NCI-H146 treated with DMSO at 0.1 percent for 48 hours (cell line): Measurements from ENCODE around the gene ARHGDIG.
"Not testable (repeated sequence)": the region's sequence is repeated elsewhere in the genome, so short reads cannot be mapped to it uniquely, and the experiment has no call there.

Source experiments
- DNase-seq: peaks from one replicate; lab custom pipeline; 2025; ENCODE audit not compliant: unreplicated experiment; lab: John Stamatoyannopoulos, UW

The ARHGDIG gene

DNA sequence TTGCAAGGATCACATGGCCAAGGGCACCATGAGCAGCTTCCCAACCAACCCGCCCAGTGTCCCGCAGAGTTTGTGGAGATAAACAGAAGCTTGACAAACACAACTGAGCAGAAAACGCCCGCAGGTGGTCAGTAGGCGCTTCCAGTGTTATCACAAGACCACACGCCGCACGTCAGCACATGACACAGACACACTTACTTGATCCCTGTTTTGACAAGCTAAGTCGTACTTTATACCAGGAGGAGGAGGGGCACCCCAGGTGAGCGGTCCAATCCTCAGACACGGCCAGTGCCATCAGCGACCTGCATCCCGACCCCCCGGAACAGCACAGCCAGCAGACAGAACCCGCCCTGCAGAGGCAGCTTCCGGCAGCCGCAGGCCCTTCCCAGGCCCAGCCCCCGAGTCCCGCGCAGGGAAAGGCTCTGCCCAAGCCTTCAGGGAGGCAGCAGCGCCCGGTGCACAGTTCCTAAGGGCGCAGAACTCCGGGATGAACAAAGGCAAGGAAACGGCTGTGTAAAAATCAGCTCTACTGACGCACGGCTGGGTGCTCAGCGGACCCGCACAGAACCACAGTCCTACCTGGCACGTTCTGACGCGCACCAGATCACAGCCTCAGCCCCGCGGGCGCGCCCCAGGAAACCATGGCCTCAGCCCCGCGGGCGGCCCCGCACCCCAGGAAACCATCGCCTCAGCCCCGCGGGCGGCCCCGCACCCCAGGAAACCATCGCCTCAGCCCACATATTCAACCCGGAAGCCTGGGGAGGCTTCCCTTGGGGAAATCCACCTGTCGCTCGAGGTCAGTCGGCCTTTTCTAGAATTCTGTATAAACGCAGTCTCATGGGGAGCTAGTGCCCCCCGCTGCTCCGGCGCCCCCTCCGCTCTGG is 44.3 kb downstream of the ARHGDIG start:
- DNase-seq: peak; percentile 69

DNA sequence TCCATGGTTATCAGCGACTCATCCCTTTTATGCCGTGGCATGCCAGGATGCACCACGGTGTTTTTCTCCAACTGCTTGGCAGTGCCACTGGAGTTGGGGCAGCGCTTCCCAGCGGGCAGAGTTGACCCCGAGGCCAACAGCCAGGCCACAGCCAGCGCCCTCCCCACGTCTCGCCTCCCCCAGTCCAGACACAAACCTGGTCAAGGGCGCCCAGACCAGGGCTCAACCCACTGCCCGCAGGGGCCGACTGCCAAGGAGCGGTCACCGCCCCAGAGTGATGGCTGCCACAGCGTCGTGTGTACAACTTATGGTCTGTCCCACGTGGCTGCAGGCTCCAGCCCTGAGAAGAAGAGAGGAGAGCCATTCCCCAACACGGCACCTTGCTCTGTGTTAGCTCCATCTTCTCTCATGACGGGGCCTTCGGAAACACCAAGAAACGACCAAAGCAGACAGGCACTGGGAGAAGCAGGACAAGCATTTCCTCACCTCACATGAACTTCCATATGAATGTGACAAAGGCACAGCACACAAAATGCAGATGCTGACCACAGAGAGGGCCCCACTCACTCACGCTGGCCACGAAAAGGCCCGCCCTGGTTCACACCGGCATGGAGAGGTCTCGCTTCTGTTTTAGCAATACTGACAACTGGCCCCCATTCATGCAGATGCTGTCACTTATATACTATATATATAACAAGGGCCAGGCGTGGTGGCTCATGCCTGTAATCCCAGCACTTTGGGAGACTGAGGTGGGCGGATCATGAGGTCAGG is 45.2 kb downstream of the ARHGDIG start:
- DNase-seq: no peak

DNA sequence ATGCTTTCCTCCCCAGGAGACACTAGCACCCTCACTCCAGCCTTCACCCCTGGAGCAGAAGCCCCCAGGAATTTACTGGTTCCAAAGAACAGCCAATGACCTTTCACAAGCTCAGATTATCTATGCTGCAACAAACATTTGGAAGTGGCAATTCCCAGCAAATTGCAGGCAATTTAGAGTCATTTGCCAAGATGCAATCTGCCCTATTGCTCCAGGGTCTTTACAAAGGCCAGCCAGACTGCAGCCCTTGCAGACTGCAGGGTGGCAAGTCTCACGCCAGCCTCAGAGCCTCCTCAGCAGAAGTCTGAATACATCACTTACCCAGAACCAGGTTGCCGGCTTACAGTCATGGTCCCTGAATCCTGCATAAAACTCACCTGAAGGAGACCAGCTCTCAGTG is 50.4 kb downstream of the ARHGDIG start:
- no peak for DNase-seq

DNA sequence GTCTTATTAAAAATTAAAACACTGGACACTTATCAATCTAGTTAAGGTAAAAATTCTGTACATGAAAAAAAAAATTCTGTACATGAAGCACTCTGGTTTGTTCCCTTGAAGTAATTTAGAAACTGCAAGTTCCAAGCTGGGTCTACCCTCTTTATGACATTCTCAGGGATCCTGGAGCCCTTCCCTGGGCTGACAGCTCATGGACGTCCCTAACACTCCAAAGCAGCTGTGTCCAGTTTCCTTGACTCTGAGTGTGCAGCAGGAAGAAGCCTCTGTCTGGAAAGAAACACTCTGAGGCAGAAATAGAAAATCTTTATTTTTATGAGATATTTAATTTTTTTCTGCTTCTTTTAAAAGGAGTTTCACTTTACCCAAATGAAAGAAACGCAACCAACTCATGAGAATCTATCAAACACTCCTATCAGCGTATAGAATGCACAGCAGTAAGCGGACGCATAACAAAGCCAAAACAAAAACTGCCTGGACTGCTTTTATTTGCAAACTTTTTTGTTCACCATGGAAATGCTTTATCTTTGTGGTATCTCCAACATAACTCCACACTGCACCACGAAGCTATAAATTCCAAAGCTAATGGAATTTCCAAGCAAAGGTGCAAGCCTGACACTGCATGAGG is 50.9 kb downstream of the ARHGDIG start:
- DNase-seq: not testable (repeated sequence)
